WTC11 (cell line): ENCODE results near the gene B3GALNT2. TPM values are rescaled to one million over a fixed set of nuclear protein-coding genes. Genes with fewer than 3 reads are reported as not detected.

ENCODE experiments used
- ATAC-seq: fragments of 200-7000 bp; cut with Tn5 transposase; 2 replicates; pipeline ENCODE4 v1.10.0; 2021; ENCODE audit warnings: mild to moderate bottlenecking, moderate library complexity
- CTCF ChIA-PET: fragments of 300-600 bp; sonication (Branson Sonifier 250); formaldehyde crosslinking; loops from one replicate; lab custom pipeline; 2021; ENCODE audit warnings: antibody characterized with exemption; lab: Charles Lee
- POLR2A ChIA-PET: fragments of 350-600 bp; sonication (Branson Sonifier 250); formaldehyde crosslinking; loops from one replicate; lab custom pipeline; 2021; ENCODE audit warnings: antibody characterized with exemption; lab: Charles Lee
- DNase-seq: peaks from one replicate; pipeline ENCODE4 v3.0.0; 2021; ENCODE audit warnings: low spot score
- H3K27ac Mint-ChIP-seq: 2 replicates; pipeline ENCODE4 v1.8.0; 2021; ENCODE audit warnings: mixed read lengths
- H3K27me3 Mint-ChIP-seq: 2 replicates; pipeline ENCODE4 v1.8.0; 2021; ENCODE audit warnings: low read depth, mild to moderate bottlenecking, moderate library complexity, mixed read lengths
- H3K36me3 Mint-ChIP-seq: 2 replicates; pipeline ENCODE4 v1.8.0; 2021; ENCODE audit warnings: mixed read lengths
- H3K4me1 Mint-ChIP-seq: 2 replicates; pipeline ENCODE4 v1.8.0; 2022; ENCODE audit warnings: mixed read lengths
- H3K4me3 Mint-ChIP-seq: 2 replicates; pipeline ENCODE4 v1.8.0; 2021; ENCODE audit warnings: mild to moderate bottlenecking, moderate library complexity, mixed read lengths
- H3K9me3 Mint-ChIP-seq: 2 replicates; pipeline ENCODE4 v1.8.0; 2021; ENCODE audit warnings: mixed read lengths
- AFF4 ChIP-seq: sonication (generic); formaldehyde crosslinking; IDR thresholded peaks from 2 replicates; pipeline ENCODE4 v1.8.1; 2023; ENCODE audit warnings: mild to moderate bottlenecking, missing genetic modification reagents, borderline replicate concordance
- ATF3 ChIP-seq: sonication (generic); formaldehyde crosslinking; conservative IDR thresholded peaks from 2 replicates; pipeline ENCODE4 v1.8.1; 2022; ENCODE audit warnings: mild to moderate bottlenecking, missing genetic modification reagents
- CREB1 ChIP-seq: sonication (generic); formaldehyde crosslinking; IDR thresholded peaks from 2 replicates; pipeline ENCODE4 v1.8.0; 2023; ENCODE audit warnings: mild to moderate bottlenecking, missing genetic modification reagents
- EMX1 ChIP-seq: fragments of 250-450 bp; sonication (Bioruptor Pico); IDR thresholded peaks from 2 replicates; pipeline ENCODE4 v1.8.0; 2021; ENCODE audit warnings: mild to moderate bottlenecking
- FOXP1 ChIP-seq: sonication (generic); formaldehyde crosslinking; IDR thresholded peaks from 2 replicates; pipeline ENCODE4 v1.8.0; 2022; ENCODE audit warnings: missing genetic modification reagents, mild to moderate bottlenecking, moderate library complexity, borderline replicate concordance
- IRF1 ChIP-seq: sonication (generic); formaldehyde crosslinking; IDR thresholded peaks from 2 replicates; pipeline ENCODE4 v1.8.0; 2023; ENCODE audit warnings: missing genetic modification reagents
- MAX ChIP-seq: sonication (generic); formaldehyde crosslinking; IDR thresholded peaks from 2 replicates; pipeline ENCODE4 v1.8.0; 2022; ENCODE audit warnings: mild to moderate bottlenecking, missing genetic modification reagents
- NFYB ChIP-seq: sonication (generic); formaldehyde crosslinking; conservative IDR thresholded peaks from 2 replicates; pipeline ENCODE4 v1.8.0; 2022; ENCODE audit warnings: low read depth, missing genetic modification reagents
- NR1H2 ChIP-seq: sonication (generic); formaldehyde crosslinking; IDR thresholded peaks from 2 replicates; pipeline ENCODE4 v1.9.0; 2021; ENCODE audit warnings: mild to moderate bottlenecking, moderate library complexity, missing genetic modification reagents
- SMAD3 ChIP-seq: sonication (generic); formaldehyde crosslinking; IDR thresholded peaks from 2 replicates; pipeline ENCODE4 v1.8.0; 2022; ENCODE audit warnings: missing genetic modification reagents, mild to moderate bottlenecking, borderline replicate concordance
- SMAD4 ChIP-seq: sonication (generic); formaldehyde crosslinking; IDR thresholded peaks from 2 replicates; pipeline ENCODE4 v1.8.0; 2022; ENCODE audit warnings: mild to moderate bottlenecking, missing genetic modification reagents
- SP1 ChIP-seq: sonication (generic); formaldehyde crosslinking; conservative IDR thresholded peaks from 2 replicates; pipeline ENCODE4 v1.8.1; 2022; ENCODE audit warnings: missing genetic modification reagents
- STAT6 ChIP-seq: sonication (generic); formaldehyde crosslinking; conservative IDR thresholded peaks from 2 replicates; pipeline ENCODE4 v1.8.1; 2023; ENCODE audit warnings: mild to moderate bottlenecking, low read depth, missing genetic modification reagents, moderate library complexity
- TCF7 ChIP-seq: sonication (generic); formaldehyde crosslinking; IDR thresholded peaks from 2 replicates; pipeline ENCODE4 v1.8.0; 2022; ENCODE audit warnings: mild to moderate bottlenecking, low read depth, missing genetic modification reagents, moderate library complexity
- ZNF138 ChIP-seq: sonication (generic); formaldehyde crosslinking; conservative IDR thresholded peaks from 2 replicates; pipeline ENCODE4 v1.8.1; 2022; ENCODE audit warnings: mild to moderate bottlenecking, moderate library complexity, missing genetic modification reagents
- ZNF219 ChIP-seq: sonication (generic); formaldehyde crosslinking; IDR thresholded peaks from 2 replicates; pipeline ENCODE4 v1.8.0; 2023; ENCODE audit warnings: missing genetic modification reagents, mild to moderate bottlenecking, borderline replicate concordance
- ZNF416 ChIP-seq: fragments of 250-450 bp; sonication (Bioruptor Pico); IDR thresholded peaks from 2 replicates; pipeline ENCODE4 v1.9.0; 2021; ENCODE audit warnings: mild to moderate bottlenecking, inconsistent platforms
- ZNF425 ChIP-seq: fragments of 250-450 bp; sonication (Bioruptor Pico); conservative IDR thresholded peaks from 2 replicates; pipeline ENCODE4 v1.9.0; 2021; ENCODE audit warnings: mild to moderate bottlenecking
- ZSCAN18 ChIP-seq: fragments of 250-450 bp; sonication (Bioruptor Pico); IDR thresholded peaks from 2 replicates; pipeline ENCODE4 v2.1.2; 2022; ENCODE audit warnings: mild to moderate bottlenecking, moderate library complexity
- total RNA-seq: library from RNA; stranded (reverse); gene quantifications from 3 replicates; pipeline ENCODE4 v1.2.3, GENCODE V29; 2021

Gene B3GALNT2
- total RNA-seq, 1 experiment from 2014 or later, result 41.7 TPM

GRCh38 chr1:235424092-235424491 is 80.2 kb downstream of the B3GALNT2 start:
- Mint-ChIP-seq H3K9me3 (no peaks in the 10 kb centered on the region), H3K4me1 (peaks cover 10% of the 10 kb centered on the region), H3K4me3 (no peak overlapping the region), H3K27ac (peak overlapping the region; percentile 50), H3K27me3 (no peaks in the 10 kb centered on the region), H3K36me3 (no peaks in the 10 kb centered on the region; the same call in 1 of the 2 replicates)
- CTCF ChIA-PET, result interaction anchor here (0.6 to 2.3 kb wide), 4 partner anchors 8 to 319 kb away, joined by 3 to 8 read pairs (median 6); partner anchors contain the start of gene B3GALNT2
- no peak for TF ChIP-seq SP1 (CRISPR knock-in tag)
- TF ChIP-seq MAX (CRISPR knock-in tag), result no peak
- no peak for TF ChIP-seq ATF3 (CRISPR knock-in tag)
- TF ChIP-seq ZNF416 (CRISPR knock-in tag), result no peak
- TF ChIP-seq ZNF219, result no peak
- TF ChIP-seq NFYB (CRISPR knock-in tag), result no peak
- no peak for TF ChIP-seq CREB1 (CRISPR knock-in tag)
- no peak for TF ChIP-seq ZSCAN18
- TF ChIP-seq IRF1 (CRISPR knock-in tag), result no peak
- TF ChIP-seq AFF4, result no peak
- TF ChIP-seq SMAD4 (CRISPR knock-in tag), result no peak
- no peak for TF ChIP-seq ZNF138 (CRISPR knock-in tag)
- TF ChIP-seq TCF7, result no peak
- no peak for TF ChIP-seq EMX1 (CRISPR knock-in tag)
- TF ChIP-seq STAT6 (CRISPR knock-in tag), result no peak
- no peak for TF ChIP-seq SMAD3 (CRISPR knock-in tag)
- TF ChIP-seq ZNF425 (CRISPR knock-in tag), result no peak
- TF ChIP-seq NR1H2 (CRISPR knock-in tag), result no peak
- no peak for TF ChIP-seq FOXP1 (CRISPR knock-in tag)
- no peak for ATAC-seq
- POLR2A ChIA-PET, result interaction anchor here (0.6 to 1.2 kb wide), 3 partner anchors 103 to 279 kb away, joined by 3 to 4 read pairs (median 3); partner anchors contain the start of gene RBM34
- DNase-seq, result no peak
